ENCODE data around the gene CDC34. TPM values are rescaled to one million over a fixed set of nuclear protein-coding genes. Genes with fewer than 3 reads are reported as not detected.

The CDC34 gene
- total and polyA plus RNA-seq, 2 of the 8 experiments (the other 6 are each of a cell fraction or from before 2014, with no cell fraction given): 95.9 to 129 TPM

DNA sequence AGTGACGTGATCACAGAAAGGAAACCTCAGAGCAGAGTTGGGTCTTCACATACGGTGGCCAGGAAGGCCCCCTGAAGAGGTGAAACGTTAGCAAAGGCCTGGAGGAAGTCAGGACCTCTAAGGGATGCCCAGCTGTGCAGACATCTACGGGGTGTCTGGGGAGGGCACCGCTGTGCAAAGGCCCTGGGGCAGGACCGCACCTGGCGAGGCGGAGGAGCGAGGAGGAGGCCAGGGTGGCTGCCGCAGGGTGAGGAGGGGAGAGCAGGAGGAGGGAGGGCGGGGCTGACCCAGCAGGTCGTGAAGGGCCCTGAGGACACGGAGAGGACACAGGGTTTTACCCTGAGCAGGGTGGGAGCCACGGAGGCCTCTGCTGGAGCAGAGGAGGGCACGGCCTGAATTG lies 47.1 kb upstream of the CDC34 start:
- peak overlapping the region; percentile 92; the same call in 1 of the 2 replicates for H2BK12ac ChIP-seq (ENCODE audit: low read depth, low read length)
- no peak overlapping the region for H3K14ac ChIP-seq (ENCODE audit: insufficient read length)
- no peak overlapping the region for H3K56ac ChIP-seq (replicated peaks; ENCODE audit: insufficient read length, low read depth, low read length)
- no peak overlapping the region for H3K23ac ChIP-seq (ENCODE audit: insufficient read length)
- no peaks in the 10 kb centered on the region for H3K36me3 ChIP-seq (ENCODE audit: control insufficient read depth in 2 of 4, insufficient read depth in 4 of 4, low read length in 3 of 4)
- no peak overlapping the region for H3K27ac ChIP-seq (ENCODE audit: low read depth, low read length)
- H4K20me1 ChIP-seq (replicated peaks in 1 of 2; ENCODE audit: control insufficient read depth in 1 of 2, insufficient read depth in 2 of 2, low read length in 2 of 2): peaks cover 0 to 2% of the 10 kb centered on the region in 2 experiments
- no peak overlapping the region for H3K4me3 ChIP-seq (ENCODE audit: extremely low read depth in 1 of 4, insufficient read depth in 2 of 4, low read depth in 3 of 4, low read length in 4 of 4)
- ChIA-PET CTCF (ENCODE audit: partially characterized antibody) (interaction anchor here (0.7 to 5.8 kb wide), 4 partner anchors 11 to 100 kb away, joined by 3 to 23 read pairs (median 6); no protein-coding TSS in a partner anchor), POLR2A (ENCODE audit: partially characterized antibody) (interaction anchor here (1.1 kb wide), 1 partner anchor 13 kb away, joined by 3 read pairs; no protein-coding TSS in a partner anchor)
- no peak overlapping the region for H3K4me2 ChIP-seq (ENCODE audit: insufficient read depth in 1 of 2, low read depth in 2 of 2, low read length in 2 of 2)
- H2BK120ac ChIP-seq (replicated peaks; ENCODE audit: low read depth, low read length): no peak overlapping the region
- H3K23me2 ChIP-seq (ENCODE audit: low read depth, low read length): peaks cover 9% of the 10 kb centered on the region; the same call in 1 of the 2 replicates
- H2BK20ac ChIP-seq (ENCODE audit: low read length): no peak overlapping the region
- peaks cover 0 to 13% (median 10%) of the 10 kb centered on the region in 4 experiments; a peak in 6 of 7 replicates for H3K4me1 ChIP-seq (replicated peaks in 1 of 4; ENCODE audit: control insufficient read depth in 3 of 4, insufficient read depth in 4 of 4, low read length in 3 of 4)
- peaks cover 0 to 9% of the 10 kb centered on the region in 2 experiments; a peak in 2 of 4 replicates for H3K9me3 ChIP-seq (ENCODE audit: insufficient read depth in 2 of 2, low read depth in 1 of 2, low read length in 1 of 2)
- no peak overlapping the region for H4K91ac ChIP-seq (replicated peaks; ENCODE audit: insufficient read length, low read length)
- no peak overlapping the region for H3K9ac ChIP-seq (replicated peaks in 1 of 4; ENCODE audit: extremely low read depth in 1 of 4, low read depth in 3 of 4, low read length in 3 of 4)
- no peaks in the 10 kb centered on the region; a peak in 1 of 7 replicates for H3K27me3 ChIP-seq (replicated peaks in 1 of 4; ENCODE audit: control insufficient read depth in 3 of 4, extremely low read depth in 1 of 4, insufficient read depth in 3 of 4, low read length in 3 of 4)
- H2BK5ac ChIP-seq (ENCODE audit: low read depth, low read length): no peak overlapping the region
- TF ChIP-seq KDM1A (IDR thresholded peaks at IDR 0.05; ENCODE audit: borderline replicate concordance, low read length) (peak; percentile 79), MAFK (IDR thresholded peaks at IDR 0.05; ENCODE audit: low read depth, low read length) (no peak)
- FAIRE-seq: no peak
- no peak overlapping the region for H2BK15ac ChIP-seq (ENCODE audit: low read length)
- no peak overlapping the region for H4K5ac ChIP-seq (ENCODE audit: insufficient read length, low read depth, low read length)
- 84% methylated on average over 13 of the region's 15 CpGs; no CpG with 5 or more reads in 1 of the 2 experiments for WGBS, 2 experiments (ENCODE audit: extremely low coverage in 1 of 2, insufficient coverage in 1 of 2, insufficient read length in 1 of 2, insufficient replicate concordance in 2 of 2, low coverage in 1 of 2, low lambda C conversion rate in 2 of 2, missing lambda C conversion rate in 1 of 2)
- H2AFZ ChIP-seq (ENCODE audit: low read length): no peak overlapping the region
- H2AK5ac ChIP-seq (ENCODE audit: low read depth, low read length): no peak overlapping the region
- H3K4ac ChIP-seq (replicated peaks; ENCODE audit: insufficient read length, low read depth, low read length): no peak overlapping the region
- no peak overlapping the region for H3K18ac ChIP-seq (ENCODE audit: extremely low read depth, low read length)
- no peaks in the 10 kb centered on the region for H3K79me2 ChIP-seq (ENCODE audit: control insufficient read depth in 1 of 2, insufficient read depth in 2 of 2, low read length in 2 of 2)
- no peak overlapping the region for H4K8ac ChIP-seq (ENCODE audit: extremely low read depth, insufficient read depth, low read length)
- DNase-seq (ENCODE audit: low read depth in 1 of 2, low spot score in 2 of 2): no peak
- no peaks in the 10 kb centered on the region; the same call in 1 of the 2 replicates for H3K79me1 ChIP-seq (ENCODE audit: low read depth, low read length)

Data from H1 (cell line).